Thoracic aorta (tissue), 2 donors: Measurements from ENCODE around the gene TMEM45A. TPM values are rescaled to one million over a fixed set of nuclear protein-coding genes. Genes with fewer than 3 reads are reported as not detected.
"Not testable (repeated sequence)": the region's sequence is repeated elsewhere in the genome, so short reads cannot be mapped to it uniquely, and the experiment has no call there.

Experiments
- ATAC-seq: fragments of 150-250 bp; one replicate; pipeline ENCODE4 v1.8.0; 2017; ENCODE audit warnings: low read depth; ENCODE audit not compliant: insufficient number of reproducible peaks, low FRiP score
- DNase-seq: peaks from one replicate; pipeline ENCODE4 v3.0.0-alpha.2; 2020; ENCODE audit warnings: low spot score
- H3K27ac ChIP-seq, 2 donors: fragments of 200-600 bp; sonication (generic); 1 replicate in 1 of 2; 2 replicates in 1 of 2; pipeline ENCODE4 v1.5.1; 2016; ENCODE audit warnings: mild to moderate bottlenecking in 2 of 2, moderate library complexity in 2 of 2
- H3K27me3 ChIP-seq: fragments of 200-600 bp; sonication (generic); replicated peaks from 2 replicates; pipeline ENCODE4 v1.6.0; 2016; ENCODE audit warnings: mild to moderate bottlenecking; ENCODE audit not compliant: insufficient read depth
- H3K36me3 ChIP-seq: fragments of 200-600 bp; sonication (generic); one replicate; pipeline ENCODE4 v1.5.1; 2016
- H3K4me1 ChIP-seq, 2 donors: fragments of 200-600 bp; sonication (generic); 1 replicate in 1 of 2; 2 replicates in 1 of 2; pipeline versions ENCODE4 v1.5.1 to v1.6.0; 2016; ENCODE audit warnings: low read depth in 2 of 2, mild to moderate bottlenecking in 1 of 2; ENCODE audit not compliant: control insufficient read depth in 1 of 2
- H3K4me3 ChIP-seq: fragments of 200-600 bp; sonication (generic); 2 replicates; pipeline ENCODE4 v1.5.1; 2016; ENCODE audit warnings: mild to moderate bottlenecking
- H3K9me3 ChIP-seq: fragments of 200-600 bp; sonication (generic); 2 replicates; pipeline ENCODE4 v1.5.1; 2016
- total RNA-seq, 2 donors: library from RNA; depleted of rRNA; stranded (reverse); fragments of >200 nt; gene quantifications; one replicate each; pipeline versions ENCODE4 v1.1.0 to v1.2.3, GENCODE V29; 2016
- TF ChIP-seq, protein P1 (sequence below): fragments of 200-600 bp; sonication (generic); IDR thresholded peaks from one replicate; pipeline ENCODE4 v1.5.1; 2019; ENCODE audit warnings: antibody characterized with exemption

TMEM45A gene
- total RNA-seq, 2 donors from 2014 or later: 21.1 to 26.5 TPM

GRCh38 chr3:100499651-100500050 lies 7.2 kb downstream of the TMEM45A start:
- TF ChIP-seq, protein P1, sequence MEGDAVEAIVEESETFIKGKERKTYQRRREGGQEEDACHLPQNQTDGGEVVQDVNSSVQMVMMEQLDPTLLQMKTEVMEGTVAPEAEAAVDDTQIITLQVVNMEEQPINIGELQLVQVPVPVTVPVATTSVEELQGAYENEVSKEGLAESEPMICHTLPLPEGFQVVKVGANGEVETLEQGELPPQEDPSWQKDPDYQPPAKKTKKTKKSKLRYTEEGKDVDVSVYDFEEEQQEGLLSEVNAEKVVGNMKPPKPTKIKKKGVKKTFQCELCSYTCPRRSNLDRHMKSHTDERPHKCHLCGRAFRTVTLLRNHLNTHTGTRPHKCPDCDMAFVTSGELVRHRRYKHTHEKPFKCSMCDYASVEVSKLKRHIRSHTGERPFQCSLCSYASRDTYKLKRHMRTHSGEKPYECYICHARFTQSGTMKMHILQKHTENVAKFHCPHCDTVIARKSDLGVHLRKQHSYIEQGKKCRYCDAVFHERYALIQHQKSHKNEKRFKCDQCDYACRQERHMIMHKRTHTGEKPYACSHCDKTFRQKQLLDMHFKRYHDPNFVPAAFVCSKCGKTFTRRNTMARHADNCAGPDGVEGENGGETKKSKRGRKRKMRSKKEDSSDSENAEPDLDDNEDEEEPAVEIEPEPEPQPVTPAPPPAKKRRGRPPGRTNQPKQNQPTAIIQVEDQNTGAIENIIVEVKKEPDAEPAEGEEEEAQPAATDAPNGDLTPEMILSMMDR: no peak
- H3K36me3 ChIP-seq: no peaks in the 10 kb centered on the region
- H3K4me1 ChIP-seq: peaks cover 9 to 14% of the 10 kb centered on the region in 2 donors
- DNase-seq (no peak), ATAC-seq (no peak)
- no peak overlapping the region for H3K27ac ChIP-seq
- H3K4me3 ChIP-seq: no peak overlapping the region
- H3K9me3 ChIP-seq: no peaks in the 10 kb centered on the region
- no peaks in the 10 kb centered on the region for H3K27me3 ChIP-seq

DNA sequence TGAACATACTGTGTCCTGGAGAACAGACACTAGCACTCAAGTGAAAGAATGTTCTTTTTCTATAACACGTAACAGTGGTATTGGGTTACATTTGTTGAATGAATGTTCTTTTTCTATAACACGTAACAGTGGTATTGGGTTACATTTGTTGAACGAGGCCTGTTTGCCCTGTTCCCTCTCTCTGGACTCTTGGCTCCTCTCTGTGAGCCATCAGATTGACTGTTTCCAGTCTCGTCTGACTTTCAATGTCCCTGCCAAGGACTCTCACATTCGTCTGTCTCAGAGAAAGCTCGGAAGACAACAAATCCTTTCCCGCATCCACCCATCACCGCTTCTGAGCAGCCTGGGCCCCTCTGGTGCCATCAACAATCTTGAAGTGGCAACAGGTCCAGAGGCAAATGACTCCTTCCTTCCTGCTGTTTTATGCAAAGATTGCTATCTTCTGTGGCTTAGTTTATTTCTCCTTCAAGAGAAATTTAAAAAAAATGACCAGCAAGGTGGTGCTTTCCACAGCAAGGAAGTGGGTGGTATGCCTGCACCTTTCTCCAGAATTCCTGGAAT lies 8.0 kb downstream of the TMEM45A start:
- ATAC-seq (no peak), DNase-seq (no peak)
- no peak overlapping the region for H3K27ac ChIP-seq
- no peaks in the 10 kb centered on the region for H3K27me3 ChIP-seq
- H3K36me3 ChIP-seq: no peaks in the 10 kb centered on the region
- H3K4me3 ChIP-seq: no peak overlapping the region
- TF ChIP-seq, protein P1: no peak
- peaks cover 9 to 14% of the 10 kb centered on the region in 2 donors for H3K4me1 ChIP-seq
- H3K9me3 ChIP-seq: no peaks in the 10 kb centered on the region

GRCh38 chr3:100503448-100503847 lies 11.0 kb downstream of the TMEM45A start:
- Histone ChIP-seq H3K4me1 (peaks cover 3 to 14% of the 10 kb centered on the region in 2 donors), H3K27me3 (no peaks in the 10 kb centered on the region), H3K9me3 (no peaks in the 10 kb centered on the region), H3K27ac (no peak overlapping the region), H3K36me3 (no peaks in the 10 kb centered on the region), H3K4me3 (no peak overlapping the region)
- ATAC-seq (no peak), DNase-seq (no peak)
- TF ChIP-seq, protein P1: no peak

DNA sequence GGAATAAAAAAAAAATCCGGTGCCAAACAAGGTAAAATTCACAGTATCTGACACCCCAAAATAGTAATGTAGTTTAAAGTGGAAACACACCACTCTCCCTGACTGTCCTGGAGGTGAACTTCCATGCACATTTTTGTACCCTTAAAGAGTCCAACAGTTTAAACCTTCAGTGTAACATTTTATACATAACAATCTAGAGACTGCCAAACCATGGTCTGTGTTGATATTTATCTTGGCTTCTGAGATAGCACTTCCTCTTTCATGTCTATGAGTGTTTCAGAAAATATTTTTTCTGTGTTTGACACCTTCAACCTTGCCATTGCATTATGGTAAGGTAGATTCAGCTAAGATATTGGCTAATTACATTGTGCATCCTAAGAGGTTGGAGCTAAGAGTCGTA lies 13.9 kb downstream of the TMEM45A start:
- H3K4me1 ChIP-seq: peaks cover 3 to 14% of the 10 kb centered on the region in 2 donors
- ATAC-seq (no peak), DNase-seq (no peak)
- H3K36me3 ChIP-seq: no peaks in the 10 kb centered on the region
- no peak overlapping the region for H3K27ac ChIP-seq
- H3K27me3 ChIP-seq: no peaks in the 10 kb centered on the region
- H3K4me3 ChIP-seq: no peak overlapping the region
- TF ChIP-seq, protein P1: no peak
- H3K9me3 ChIP-seq: no peaks in the 10 kb centered on the region

- not testable (repeated sequence) for H3K9me3 ChIP-seq
These were observed 17.4 kb downstream of the TMEM45A start for GRCh38 chr3:100509818-100510217.

GRCh38 chr3:100516232-100516631 lies 23.8 kb downstream of the TMEM45A start:
- no peaks in the 10 kb centered on the region for H3K4me1 ChIP-seq
- no peaks in the 10 kb centered on the region for H3K9me3 ChIP-seq
- H3K27me3 ChIP-seq: no peaks in the 10 kb centered on the region
- TF ChIP-seq, protein P1: no peak
- H3K4me3 ChIP-seq: no peak overlapping the region
- H3K27ac ChIP-seq: no peak overlapping the region
- no peak for DNase-seq
- no peaks in the 10 kb centered on the region for H3K36me3 ChIP-seq
- no peak for ATAC-seq

More at GRCh38 chr3:100509818-100510217, 17.4 kb downstream of the TMEM45A start:
- H3K4me3 ChIP-seq, H3K27ac ChIP-seq, ATAC-seq, DNase-seq, H3K27me3 ChIP-seq, H3K36me3 ChIP-seq: not testable (repeated sequence)
- H3K4me1 ChIP-seq: peaks cover 3 to 14% of the 10 kb centered on the region in 2 donors
